ENCODE data around the gene SIRPG. TPM values are rescaled to one million over a fixed set of nuclear protein-coding genes. Genes with fewer than 3 reads are reported as not detected.
A peak's percentile ranks its signal among the peaks of the same experiment; 100 is the strongest.

SIRPG gene
- total and polyA plus RNA-seq, 8 donors = 0.98 to 1.1 TPM; not detected in 6

DNA sequence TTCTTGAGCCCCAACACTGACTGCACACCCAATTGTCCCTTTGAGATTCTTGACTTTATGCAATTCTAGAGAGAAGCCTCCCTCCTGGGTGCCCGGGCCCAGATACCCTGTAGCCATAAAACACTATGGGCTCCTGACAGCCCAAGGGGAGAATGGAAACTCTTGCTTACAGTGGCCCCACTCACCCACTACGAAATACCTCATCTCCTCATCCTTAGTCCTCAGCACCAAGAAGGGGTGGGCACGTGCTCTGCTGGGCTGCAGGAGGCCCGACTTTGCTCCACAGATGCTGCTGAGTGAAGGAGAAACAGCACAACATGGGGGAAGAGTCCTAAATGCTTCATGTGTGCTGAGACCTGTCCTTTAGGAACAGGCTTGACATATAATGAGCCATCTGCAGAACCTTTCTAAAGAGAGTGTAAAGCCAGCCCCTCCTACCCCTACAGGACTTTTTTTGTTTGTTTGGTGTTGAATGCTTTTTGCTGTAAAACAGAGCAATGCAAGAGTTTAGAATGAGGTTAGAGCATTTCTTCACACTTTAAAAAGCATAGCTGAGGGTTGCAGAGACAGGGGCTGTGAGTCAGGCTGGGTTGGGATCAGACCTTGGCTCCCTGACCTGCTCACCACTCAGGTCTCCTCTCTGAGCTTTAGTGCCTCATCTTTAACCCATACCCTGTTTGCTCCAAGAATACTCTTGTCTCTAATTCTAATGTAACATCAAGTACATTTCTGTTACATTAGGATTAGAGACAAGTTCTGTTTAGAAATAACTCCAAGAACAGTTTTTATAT, 17.6 kb upstream of the SIRPG start:
- no peak for DNase-seq
- Histone ChIP-seq H3K9me3 (no peaks in the 10 kb centered on the region), H3K27ac (no peak overlapping the region), H3K36me3 (no peaks in the 10 kb centered on the region), H3K27me3 (peaks cover 0 to 7% (median 0%) of the 10 kb centered on the region in 3 donors), H3K4me3 (no peak overlapping the region), H3K4me1 (no peaks in the 10 kb centered on the region)
- WGBS, 5 donors = 60 to 85% (median 77%) methylated on average over 3 to 4 of the region's 4 CpGs
- intact Hi-C loops (cut with DNase I; ENCODE audit: low total_unique reads) = no loop called here
- TF ChIP-seq EP300 (IDR thresholded peaks at IDR 0.05) (no peak), POLR2A (IDR thresholded peaks at IDR 0.05) (no peak), CTCF (IDR thresholded peaks at IDR 0.05) (no peak), POLR2AphosphoS5 (IDR thresholded peaks at IDR 0.05) (no peak)

GRCh38 chr20:1674361-1674760, 16.8 kb upstream of the SIRPG start:
- Histone ChIP-seq H3K36me3 (no peaks in the 10 kb centered on the region), H3K4me3 (no peak overlapping the region), H3K4me1 (no peaks in the 10 kb centered on the region), H3K27ac (no peak overlapping the region), H3K9me3 (no peaks in the 10 kb centered on the region), H3K27me3 (peaks cover 0 to 7% (median 0%) of the 10 kb centered on the region in 3 donors)
- intact Hi-C loops (cut with DNase I; ENCODE audit: low total_unique reads) = no loop called here
- DNase-seq = peak in 1 of 2 donors; percentile 29
- WGBS, 5 donors = 77 to 89% (median 81%) methylated on average over 3 of the region's 3 CpGs
- TF ChIP-seq EP300 (IDR thresholded peaks at IDR 0.05) = no peak
- no peak for TF ChIP-seq POLR2AphosphoS5 (IDR thresholded peaks at IDR 0.05)
- no peak for TF ChIP-seq CTCF (IDR thresholded peaks at IDR 0.05)
- TF ChIP-seq POLR2A (IDR thresholded peaks at IDR 0.05) = no peak

GRCh38 chr20:1673424-1673823, 15.8 kb upstream of the SIRPG start:
- intact Hi-C loops (cut with DNase I; ENCODE audit: low total_unique reads) = no loop called here
- Histone ChIP-seq H3K36me3 (no peaks in the 10 kb centered on the region), H3K4me1 (no peaks in the 10 kb centered on the region), H3K27ac (no peak overlapping the region), H3K27me3 (peaks cover 0 to 7% (median 0%) of the 10 kb centered on the region in 3 donors), H3K9me3 (no peaks in the 10 kb centered on the region), H3K4me3 (no peak overlapping the region)
- no peak for DNase-seq
- WGBS, 5 donors = 34 to 53% (median 43%) methylated on average over 4 of the region's 4 CpGs
- TF ChIP-seq EP300 (IDR thresholded peaks at IDR 0.05) (no peak), POLR2AphosphoS5 (IDR thresholded peaks at IDR 0.05) (no peak)

GRCh38 chr20:1672728-1673127, 15.1 kb upstream of the SIRPG start:
- 50 to 64% (median 61%) methylated on average over 3 of the region's 3 CpGs for WGBS, 5 donors

More at GRCh38 chr20:1672728-1673127, 15.1 kb upstream of the SIRPG start:
- DNase-seq = no peak
- H3K27me3 ChIP-seq = peaks cover 0 to 7% (median 0%) of the 10 kb centered on the region in 3 donors
- H3K4me1 ChIP-seq = no peaks in the 10 kb centered on the region
- H3K36me3 ChIP-seq = no peaks in the 10 kb centered on the region
- no peaks in the 10 kb centered on the region for H3K9me3 ChIP-seq
- H3K27ac ChIP-seq = no peak overlapping the region
- TF ChIP-seq CTCF (IDR thresholded peaks at IDR 0.05) = no peak
- TF ChIP-seq POLR2A (IDR thresholded peaks at IDR 0.05) = no peak
- no peak for TF ChIP-seq POLR2AphosphoS5 (IDR thresholded peaks at IDR 0.05)
- no peak for TF ChIP-seq EP300 (IDR thresholded peaks at IDR 0.05)
- intact Hi-C loops (cut with DNase I; ENCODE audit: low total_unique reads) = no loop called here
- H3K4me3 ChIP-seq = no peak overlapping the region

Data from stomach (tissue), 9 donors.